H1 (cell line): Measurements from ENCODE around the gene ACRBP. TPM values are rescaled to one million over a fixed set of nuclear protein-coding genes. Genes with fewer than 3 reads are reported as not detected.

Experiments used
- CTCF ChIA-PET: fragments of 300-600 bp; sonication (Branson Sonifier 250); formaldehyde crosslinking; loops from one replicate; lab custom pipeline; 2021; ENCODE audit not compliant: partially characterized antibody; lab: Charles Lee
- POLR2A ChIA-PET: fragments of 300-600 bp; sonication (Branson Sonifier 250); formaldehyde crosslinking; loops from one replicate; lab custom pipeline; 2021; ENCODE audit warnings: inconsistent platforms; ENCODE audit not compliant: partially characterized antibody; lab: Charles Lee
- DNase-seq, 2 experiments: peaks; one replicate each; pipeline versions ENCODE4 v3.0.0 to v3.0.0-alpha.2; 2010 to 2022; ENCODE audit warnings: low spot score in 2 of 2, low read depth in 1 of 2, mixed read lengths in 1 of 2
- FAIRE-seq: peaks from 2 replicates; lab custom pipeline; 2011; peaks lifted over from hg19 to GRCh38; lab: Jason Lieb, UNC
- H2AFZ ChIP-seq: 2 replicates; pipeline ENCODE4 v1.8.1; 2012; ENCODE audit warnings: low read length, inconsistent platforms
- H2AK5ac ChIP-seq: 2 replicates; pipeline ENCODE4 v1.6.1; 2013; ENCODE audit warnings: low read depth, low read length
- H2BK120ac ChIP-seq: replicated peaks from 2 replicates; pipeline ENCODE3; 2013; ENCODE audit warnings: low read depth, low read length, inconsistent platforms
- H2BK12ac ChIP-seq: 2 replicates; pipeline ENCODE4 v1.6.1; 2013; ENCODE audit warnings: low read depth, low read length
- H2BK15ac ChIP-seq: 2 replicates; pipeline ENCODE4 v1.6.1; 2013; ENCODE audit warnings: low read length
- H2BK20ac ChIP-seq: 2 replicates; pipeline ENCODE4 v1.6.1; 2013; ENCODE audit warnings: low read length
- H2BK5ac ChIP-seq: 2 replicates; pipeline ENCODE4 v1.6.1; 2013; ENCODE audit warnings: low read depth, low read length
- H3K14ac ChIP-seq: 2 replicates; pipeline ENCODE4 v1.6.1; 2013; ENCODE audit warnings: inconsistent platforms; ENCODE audit not compliant: insufficient read length
- H3K18ac ChIP-seq: 2 replicates; pipeline ENCODE4 v1.6.1; 2013; ENCODE audit warnings: low read length; ENCODE audit errors: extremely low read depth
- H3K23ac ChIP-seq: 2 replicates; pipeline ENCODE4 v1.6.1; 2013; ENCODE audit warnings: inconsistent platforms; ENCODE audit not compliant: insufficient read length
- H3K23me2 ChIP-seq: 2 replicates; pipeline ENCODE4 v1.6.1; 2013; ENCODE audit warnings: low read depth, low read length
- H3K27ac ChIP-seq: 2 replicates; pipeline ENCODE4 v1.6.1; 2011; ENCODE audit warnings: low read depth, low read length, inconsistent platforms
- H3K27me3 ChIP-seq, 4 experiments: replicated peaks in 1 of 4; 1 replicate in 1 of 4; 2 replicates in 3 of 4; pipeline versions ENCODE4 v1.6.1 to v1.8.1; 2011 to 2013; ENCODE audit warnings: low read length in 3 of 4, mild to moderate bottlenecking in 3 of 4, inconsistent platforms in 2 of 4, mixed read lengths in 2 of 4, moderate library complexity in 1 of 4; ENCODE audit not compliant: control insufficient read depth in 3 of 4, insufficient read depth in 3 of 4; ENCODE audit errors: extremely low read depth in 1 of 4
- H3K36me3 ChIP-seq, 4 experiments: 2 replicates each; pipeline versions ENCODE4 v1.6.1 to v1.8.1; 2011 to 2013; ENCODE audit warnings: mild to moderate bottlenecking in 4 of 4, low read length in 3 of 4, moderate library complexity in 2 of 4, control low read depth in 1 of 4, inconsistent platforms in 1 of 4; ENCODE audit not compliant: insufficient read depth in 4 of 4, control insufficient read depth in 2 of 4
- H3K4ac ChIP-seq: replicated peaks from 2 replicates; pipeline ENCODE3; 2013; ENCODE audit warnings: low read length, low read depth, mixed read lengths, inconsistent platforms; ENCODE audit not compliant: insufficient read length
- H3K4me1 ChIP-seq, 4 experiments: replicated peaks in 1 of 4; 1 replicate in 1 of 4; 2 replicates in 3 of 4; pipeline versions ENCODE4 v1.6.1 to v1.8.1; 2011 to 2013; ENCODE audit warnings: low read length in 3 of 4, inconsistent platforms in 2 of 4, mixed read lengths in 1 of 4; ENCODE audit not compliant: insufficient read depth in 4 of 4, control insufficient read depth in 3 of 4
- H3K4me2 ChIP-seq, 2 experiments: 2 replicates each; pipeline versions ENCODE4 v1.6.1 to v1.8.1; 2011 to 2013; ENCODE audit warnings: low read depth in 2 of 2, low read length in 2 of 2, control low read depth in 1 of 2, inconsistent platforms in 1 of 2, mild to moderate bottlenecking in 1 of 2; ENCODE audit not compliant: insufficient read depth in 1 of 2
- H3K4me3 ChIP-seq, 4 experiments: fragments of 200-600, 300-600 bp in 1 of 4; sonication (generic), shearing (Covaris generic), sonication (Bioruptor Twin) in 1 of 4; 2 replicates each; pipeline versions ENCODE4 v1.5.1 to v1.8.1; 2011 to 2016; ENCODE audit warnings: low read length in 4 of 4, low read depth in 3 of 4, control low read depth in 2 of 4, inconsistent platforms in 2 of 4, mild to moderate bottlenecking in 2 of 4, mixed read lengths in 1 of 4, moderate library complexity in 1 of 4; ENCODE audit not compliant: insufficient read depth in 2 of 4; ENCODE audit errors: extremely low read depth in 1 of 4
- H3K56ac ChIP-seq: replicated peaks from 2 replicates; pipeline ENCODE3; 2013; ENCODE audit warnings: low read depth, mild to moderate bottlenecking, mixed read lengths, low read length, inconsistent platforms; ENCODE audit not compliant: insufficient read length
- H3K79me1 ChIP-seq: 2 replicates; pipeline ENCODE4 v1.6.1; 2013; ENCODE audit warnings: low read depth, low read length, control low read depth
- H3K79me2 ChIP-seq, 2 experiments: 2 replicates each; pipeline versions ENCODE4 v1.6.1 to v1.8.1; 2012 to 2013; ENCODE audit warnings: low read length in 2 of 2, mild to moderate bottlenecking in 2 of 2, inconsistent platforms in 1 of 2; ENCODE audit not compliant: insufficient read depth in 2 of 2, control insufficient read depth in 1 of 2
- H3K9ac ChIP-seq, 4 experiments: replicated peaks in 1 of 4; 1 replicate in 1 of 4; 2 replicates in 3 of 4; pipeline versions ENCODE4 v1.6.1 to v1.8.1; 2011 to 2013; ENCODE audit warnings: low read depth in 3 of 4, low read length in 3 of 4, control low read depth in 2 of 4, mild to moderate bottlenecking in 2 of 4, moderate library complexity in 2 of 4, inconsistent platforms in 1 of 4; ENCODE audit errors: extremely low read depth in 1 of 4
- H3K9me3 ChIP-seq, 2 experiments: 2 replicates each; pipeline versions ENCODE4 v1.6.1 to v1.8.1; 2012 to 2013; ENCODE audit warnings: mild to moderate bottlenecking in 2 of 2, moderate library complexity in 2 of 2, control low read depth in 1 of 2, inconsistent platforms in 1 of 2, low read depth in 1 of 2, low read length in 1 of 2, mixed read lengths in 1 of 2; ENCODE audit not compliant: insufficient read depth in 2 of 2
- H4K20me1 ChIP-seq, 2 experiments: replicated peaks in 1 of 2; 2 replicates each; pipeline versions ENCODE3 to v1.8.1; 2011 to 2013; ENCODE audit warnings: inconsistent platforms in 2 of 2, low read length in 2 of 2, mild to moderate bottlenecking in 1 of 2; ENCODE audit not compliant: insufficient read depth in 2 of 2, control insufficient read depth in 1 of 2
- H4K5ac ChIP-seq: 2 replicates; pipeline ENCODE4 v1.6.1; 2013; ENCODE audit warnings: low read length, low read depth, mixed read lengths, inconsistent platforms; ENCODE audit not compliant: insufficient read length
- H4K8ac ChIP-seq: 2 replicates; pipeline ENCODE4 v1.8.0; 2013; ENCODE audit warnings: mild to moderate bottlenecking, moderate library complexity, low read length, inconsistent platforms; ENCODE audit not compliant: insufficient read depth; ENCODE audit errors: extremely low read depth
- H4K91ac ChIP-seq: replicated peaks from 2 replicates; pipeline ENCODE3; 2013; ENCODE audit warnings: low read length, mixed read lengths, inconsistent platforms; ENCODE audit not compliant: insufficient read length
- CEBPB ChIP-seq: IDR thresholded peaks from 2 replicates; pipeline ENCODE4 v1.6.1; 2012; ENCODE audit warnings: low read depth, low read length
- CHD1 ChIP-seq: IDR thresholded peaks from 2 replicates; pipeline ENCODE4 v1.6.1; 2012; ENCODE audit warnings: low read depth, low read length, improper control_type of control experiment
- CHD2 ChIP-seq: IDR thresholded peaks from 2 replicates; pipeline ENCODE4 v1.6.1; 2012; ENCODE audit warnings: low read length, improper control_type of control experiment
- CTCF ChIP-seq, 3 experiments: IDR thresholded peaks; 1 replicate in 2 of 3; 2 replicates in 1 of 3; pipeline versions ENCODE4 v1.5.1 to v1.6.1; 2011; ENCODE audit warnings: low read length in 3 of 3, mild to moderate bottlenecking in 3 of 3, inconsistent platforms in 2 of 3, low read depth in 1 of 3, moderate library complexity in 1 of 3; ENCODE audit not compliant: insufficient read depth in 1 of 3; ENCODE audit errors: control extremely low read depth in 1 of 3
- KDM1A ChIP-seq: fragments of 200-600, 300-600 bp; sonication (generic); IDR thresholded peaks from 2 replicates; pipeline ENCODE4 v1.7.1; 2016; ENCODE audit warnings: mild to moderate bottlenecking, low read length, borderline replicate concordance
- RAD21 ChIP-seq, 2 experiments: IDR thresholded peaks in 1 of 2; conservative IDR thresholded peaks in 1 of 2; 2 replicates each; pipeline ENCODE4 v1.6.1; 2011; ENCODE audit warnings: low read depth in 2 of 2, low read length in 2 of 2, improper control_type of control experiment in 1 of 2, inconsistent platforms in 1 of 2, mild to moderate bottlenecking in 1 of 2, moderate library complexity in 1 of 2
- SIX5 ChIP-seq: IDR thresholded peaks from 2 replicates; pipeline ENCODE4 v1.6.1; 2011; ENCODE audit warnings: mild to moderate bottlenecking, low read depth, low read length
- USF2 ChIP-seq: IDR thresholded peaks from 2 replicates; pipeline ENCODE4 v1.6.1; 2011; ENCODE audit warnings: low read length, improper control_type of control experiment
- YY1 ChIP-seq: IDR thresholded peaks from 2 replicates; pipeline ENCODE4 v1.6.1; 2011; ENCODE audit warnings: low read depth, mild to moderate bottlenecking, low read length
- WGBS, 2 experiments: shearing (Covaris generic) in 1 of 2; methylation state at CpG; one replicate each; pipeline versions ENCODE4 v1.1.6 to v1.1.7; 2013 to 2015; ENCODE audit warnings: low lambda C conversion rate in 2 of 2, mixed read lengths in 2 of 2, inconsistent platforms in 1 of 2, low coverage in 1 of 2, missing lambda C conversion rate in 1 of 2; ENCODE audit not compliant: insufficient replicate concordance in 2 of 2, insufficient coverage in 1 of 2, insufficient read length in 1 of 2; ENCODE audit errors: extremely low coverage in 1 of 2, missing lambda C conversion rate in 1 of 2; 5-methylcytosine and 5-hydroxymethylcytosine counted together
- polyA plus RNA-seq, 7 experiments: library from polyadenylated mRNA; depleted of rRNA in 3 of 7; stranded (reverse) in 5 of 7; unstranded in 2 of 7; fragments of >200 nt in 5 of 7; fragments of 200-250 nt in 2 of 7; gene quantifications; 1 replicate in 5 of 7; 2 replicates in 1 of 7; 4 replicates in 1 of 7; pipeline versions ENCODE4 v1.2.1 to v1.2.3, GENCODE V29; 2011 to 2013; ENCODE audit warnings: missing spikeins in 2 of 7, mixed read lengths in 2 of 7
- total RNA-seq: library from RNA; stranded (reverse); fragmentation: NEBNext Ultra II Directional; extraction: Animal tissue kit (Norgen Biotek cat#: 25700); gene quantifications from 2 replicates; pipeline ENCODE4 v1.2.1, GENCODE V29; 2021

ACRBP gene
- total and polyA plus RNA-seq, 2 of the 8 experiments (the other 6 are each of a cell fraction or from before 2014, with no cell fraction given) = 0.80 to 5.2 TPM

GRCh38 chr12:6667559-6668210, 20.5 kb upstream of the ACRBP start:
- H3K23me2 ChIP-seq = peaks cover 2% of the 10 kb centered on the region
- H3K36me3 ChIP-seq = peaks cover 23 to 57% (median 49%) of the 10 kb centered on the region in 4 experiments
- no peak for DNase-seq
- no peak overlapping the region for H3K27ac ChIP-seq
- H2BK12ac ChIP-seq = no peak overlapping the region
- 89 to 100% methylated on average over 1 to 8 of the region's 8 CpGs for WGBS, 2 experiments
- H2BK5ac ChIP-seq = no peak overlapping the region
- H4K91ac ChIP-seq = no peak overlapping the region
- H2BK120ac ChIP-seq = no peak overlapping the region
- POLR2A ChIA-PET = interaction anchor here (0.6 to 5.9 kb wide), 4 partner anchors 19 to 55 kb away, joined by 3 to 72 read pairs (median 5); partner anchors contain the start of gene ZNF384
- no peak overlapping the region for H3K18ac ChIP-seq
- H4K20me1 ChIP-seq = no peaks in the 10 kb centered on the region
- H2BK20ac ChIP-seq = no peak overlapping the region
- no peak overlapping the region for H3K4me2 ChIP-seq
- no peak for FAIRE-seq
- no peak overlapping the region for H3K4me3 ChIP-seq
- H3K9me3 ChIP-seq = no peaks in the 10 kb centered on the region
- no peaks in the 10 kb centered on the region for H3K79me1 ChIP-seq
- no peak overlapping the region for H3K4ac ChIP-seq
- no peaks in the 10 kb centered on the region for H3K27me3 ChIP-seq
- H4K8ac ChIP-seq = no peak overlapping the region
- no peak overlapping the region for H4K5ac ChIP-seq
- CTCF ChIA-PET = interaction anchor here (1.0 to 11.6 kb wide), 14 partner anchors 10 to 157 kb away, joined by 3 to 125 read pairs (median 4); partner anchors contain the start of genes LPAR5 and ZNF384
- no peak overlapping the region for H3K23ac ChIP-seq
- no peak overlapping the region for H3K9ac ChIP-seq
- H2AFZ ChIP-seq = no peak overlapping the region
- H3K56ac ChIP-seq = no peak overlapping the region
- H3K79me2 ChIP-seq = no peaks in the 10 kb centered on the region
- no peak overlapping the region for H2AK5ac ChIP-seq
- no peaks in the 10 kb centered on the region for H3K4me1 ChIP-seq
- H3K14ac ChIP-seq = no peak overlapping the region
- no peak overlapping the region for H2BK15ac ChIP-seq
- no peak for TF ChIP-seq KDM1A
- no peak for TF ChIP-seq SIX5
- TF ChIP-seq CHD2 = no peak
- TF ChIP-seq CEBPB = no peak
- peak; percentile 11 to 36 (median 35); a peak in 3 of 4 replicates for TF ChIP-seq CTCF (IDR thresholded peaks at IDR 0.05; ENCODE audit: control extremely low read depth in 1 of 3, insufficient read depth in 1 of 3, low read depth in 1 of 3, low read length in 3 of 3)
- no peak for TF ChIP-seq YY1
- TF ChIP-seq CHD1 = no peak
- peak in 1 of 2 experiments; percentile 36; a peak in 2 of 4 replicates for TF ChIP-seq RAD21 (IDR thresholded peaks at IDR 0.05 in 1 of 2, conservative IDR thresholded peaks at IDR 0.05 in 1 of 2; ENCODE audit: low read depth in 2 of 2, low read length in 2 of 2)
- TF ChIP-seq USF2 = no peak
